ENCODE measurements around the gene CDK19.

CDK19 gene

GRCh38 chr6:110566346-110567125 lies 248.7 kb downstream of the CDK19 start:
- Histone ChIP-seq H3K4me1 (ENCODE audit: insufficient read depth, poor library complexity, severe bottlenecking) (no peaks in the 10 kb centered on the region), H3K36me3 (ENCODE audit: low read depth) (no peaks in the 10 kb centered on the region), H3K27me3 (ENCODE audit: insufficient read depth, poor library complexity, severe bottlenecking) (no peaks in the 10 kb centered on the region), H3K9me3 (ENCODE audit: severe bottlenecking) (no peaks in the 10 kb centered on the region), H3K27ac (ENCODE audit: poor library complexity, severe bottlenecking) (no peak overlapping the region), H3K4me3 (ENCODE audit: severe bottlenecking) (no peak overlapping the region)
- DNase-seq (ENCODE audit: low spot score) (no peak), ATAC-seq (ENCODE audit: low read depth) (no peak)
- TF ChIP-seq CTCF (IDR thresholded peaks at IDR 0.05; ENCODE audit: poor library complexity, severe bottlenecking), result no peak

GRCh38 chr6:110564703-110565421 lies 250.4 kb downstream of the CDK19 start:
- Histone ChIP-seq H3K4me1 (ENCODE audit: insufficient read depth, poor library complexity, severe bottlenecking) (no peaks in the 10 kb centered on the region), H3K9me3 (ENCODE audit: severe bottlenecking) (no peaks in the 10 kb centered on the region), H3K36me3 (ENCODE audit: low read depth) (no peaks in the 10 kb centered on the region), H3K27me3 (ENCODE audit: insufficient read depth, poor library complexity, severe bottlenecking) (no peaks in the 10 kb centered on the region), H3K27ac (ENCODE audit: poor library complexity, severe bottlenecking) (no peak overlapping the region), H3K4me3 (ENCODE audit: severe bottlenecking) (no peak overlapping the region)
- DNase-seq (ENCODE audit: low spot score) (no peak), ATAC-seq (ENCODE audit: low read depth) (no peak)
- no peak for TF ChIP-seq CTCF (IDR thresholded peaks at IDR 0.05; ENCODE audit: poor library complexity, severe bottlenecking)

- no peak for TF ChIP-seq CTCF (IDR thresholded peaks at IDR 0.05; ENCODE audit: poor library complexity, severe bottlenecking)
- no peak for DNase-seq (ENCODE audit: low spot score)
- no peak overlapping the region for H3K27ac ChIP-seq (ENCODE audit: poor library complexity, severe bottlenecking)
Measured at GRCh38 chr6:110563711-110564110, 251.6 kb downstream of the CDK19 start.

GRCh38 chr6:110562316-110562915 lies 252.9 kb downstream of the CDK19 start:
- no peak overlapping the region for H3K27ac ChIP-seq (ENCODE audit: poor library complexity, severe bottlenecking)
- H3K4me3 ChIP-seq (ENCODE audit: severe bottlenecking), result no peak overlapping the region
- no peaks in the 10 kb centered on the region for H3K36me3 ChIP-seq (ENCODE audit: low read depth)
- no peaks in the 10 kb centered on the region for H3K9me3 ChIP-seq (ENCODE audit: severe bottlenecking)
- H3K4me1 ChIP-seq (ENCODE audit: insufficient read depth, poor library complexity, severe bottlenecking), result no peaks in the 10 kb centered on the region
- TF ChIP-seq CTCF (IDR thresholded peaks at IDR 0.05; ENCODE audit: poor library complexity, severe bottlenecking), result no peak
- no peak for ATAC-seq (ENCODE audit: low read depth)
- no peak for DNase-seq (ENCODE audit: low spot score)
- no peaks in the 10 kb centered on the region for H3K27me3 ChIP-seq (ENCODE audit: insufficient read depth, poor library complexity, severe bottlenecking)

More at GRCh38 chr6:110563711-110564110, 251.6 kb downstream of the CDK19 start:
- no peaks in the 10 kb centered on the region for H3K9me3 ChIP-seq (ENCODE audit: severe bottlenecking)
- H3K36me3 ChIP-seq (ENCODE audit: low read depth), result no peaks in the 10 kb centered on the region
- no peak for ATAC-seq (ENCODE audit: low read depth)
- no peaks in the 10 kb centered on the region for H3K4me1 ChIP-seq (ENCODE audit: insufficient read depth, poor library complexity, severe bottlenecking)
- no peak overlapping the region for H3K4me3 ChIP-seq (ENCODE audit: severe bottlenecking)
- H3K27me3 ChIP-seq (ENCODE audit: insufficient read depth, poor library complexity, severe bottlenecking), result no peaks in the 10 kb centered on the region
